Measurements from ENCODE around the gene MYO1A.

Gene MYO1A

GRCh38 chr12:57016348-57016747 lies 33.6 kb downstream of the MYO1A start, which contains the start of gene TAC3:
TSS of gene TAC3 (minus strand) at chr12:57016529. CDS start at chr12:57015797, 732 bp downstream.
- no peak for DNase-seq (ENCODE audit: low read depth, low spot score)

GRCh38 chr12:57012600-57013465 lies 37.1 kb downstream of the MYO1A start:
- no peak for DNase-seq (ENCODE audit: low read depth, low spot score)

- no peak for DNase-seq (ENCODE audit: low read depth, low spot score)
Measured at GRCh38 chr12:57011438-57012424, 38.2 kb downstream of the MYO1A start.

GRCh38 chr12:57010627-57011247 lies 39.2 kb downstream of the MYO1A start:
- DNase-seq (ENCODE audit: low read depth, low spot score), result no peak

GRCh38 chr12:57009949-57010626 lies 39.8 kb downstream of the MYO1A start:
- DNase-seq (ENCODE audit: low read depth, low spot score), result no peak

GRCh38 chr12:57008178-57008577 lies 41.8 kb downstream of the MYO1A start:
- no peak for DNase-seq (ENCODE audit: low read depth, low spot score)

GRCh38 chr12:57006809-57007475 lies 43.0 kb downstream of the MYO1A start:
- DNase-seq (ENCODE audit: low read depth, low spot score), result no peak

- DNase-seq (ENCODE audit: low read depth, low spot score), result peak; percentile 27
Measured at GRCh38 chr12:57005980-57006808, 43.7 kb downstream of the MYO1A start, which contains the start of gene ZBTB39. TSS of gene ZBTB39 (minus strand) at chr12:57006546. CDS start at chr12:57004917, 1,629 bp downstream.

DNA sequence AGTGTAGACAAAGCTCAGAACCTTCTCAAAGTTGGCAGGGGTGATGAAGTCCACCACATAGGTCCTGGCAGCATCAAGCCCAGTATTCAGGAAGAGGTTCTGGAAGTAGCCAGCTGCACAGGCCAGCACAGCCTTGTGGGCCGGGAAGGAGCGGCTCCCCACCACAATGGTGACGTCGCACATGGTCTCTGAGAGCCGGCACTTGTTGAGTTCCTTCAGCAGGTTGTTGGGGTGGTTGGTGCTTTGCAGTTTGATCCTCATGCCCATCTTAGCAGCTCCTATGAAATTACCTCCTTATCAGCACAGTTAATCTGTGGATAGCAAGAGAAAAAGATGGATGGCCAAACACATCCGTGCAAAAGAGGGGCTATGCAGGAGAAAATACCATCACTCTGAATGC lies 45.3 kb downstream of the MYO1A start:
- no peak for DNase-seq (ENCODE audit: low read depth, low spot score)

- DNase-seq (ENCODE audit: low read depth, low spot score), result no peak
Measured at GRCh38 chr12:57003395-57003794, 46.5 kb downstream of the MYO1A start.

- DNase-seq (ENCODE audit: low read depth, low spot score), result peak; percentile 67
Measured at GRCh38 chr12:57001448-57001906, 48.5 kb downstream of the MYO1A start.

GRCh38 chr12:57000393-57000792 lies 49.5 kb downstream of the MYO1A start:
- DNase-seq (ENCODE audit: low read depth, low spot score), result no peak

DNA sequence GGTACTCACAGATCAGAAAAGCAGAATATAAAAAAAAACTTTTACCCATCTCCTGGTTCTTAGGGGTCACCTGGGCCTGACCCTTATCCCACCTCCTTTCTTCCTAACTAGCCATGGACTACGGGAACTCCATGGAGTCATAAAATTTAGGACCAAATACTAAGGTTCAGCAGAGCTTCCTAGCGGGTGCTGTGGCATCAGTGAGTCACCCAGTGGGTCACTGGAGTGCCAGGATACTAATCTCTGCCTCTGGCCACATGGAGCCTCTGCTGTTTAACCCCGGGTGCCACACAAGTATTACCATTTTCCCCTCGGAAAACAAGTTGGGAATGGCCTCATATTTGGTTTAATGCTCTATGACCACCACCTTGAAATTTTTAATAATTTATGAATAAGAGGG lies 50.5 kb downstream of the MYO1A start:
- no peak for DNase-seq (ENCODE audit: low read depth, low spot score)

DNA sequence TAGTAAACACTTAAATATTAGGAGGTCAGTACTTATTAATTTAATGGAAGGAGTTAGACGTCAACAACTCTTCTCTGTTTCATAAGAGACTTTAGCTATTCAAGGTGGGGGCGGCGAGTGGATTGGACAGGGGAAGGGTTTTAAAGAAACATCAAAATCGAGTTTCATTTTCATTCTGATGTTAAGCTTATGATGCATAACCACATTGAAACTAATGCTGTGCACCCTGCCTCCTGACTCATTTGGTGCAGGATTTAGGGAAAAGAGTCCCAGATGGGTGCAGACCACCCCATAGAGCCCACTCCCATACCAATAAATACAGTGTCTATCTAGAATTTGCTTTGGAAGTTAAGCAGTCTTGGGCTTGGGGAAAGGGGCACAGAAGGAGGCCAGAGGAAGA lies 50.9 kb downstream of the MYO1A start:
- no peak for DNase-seq (ENCODE audit: low read depth, low spot score)

GRCh38 chr12:56998316-56998715 lies 51.6 kb downstream of the MYO1A start:
- DNase-seq (ENCODE audit: low read depth, low spot score), result no peak

GRCh38 chr12:56996793-56997545 lies 53.0 kb downstream of the MYO1A start:
- DNase-seq (ENCODE audit: low read depth, low spot score), result no peak

GRCh38 chr12:56995930-56996496 lies 53.9 kb downstream of the MYO1A start:
- no peak for DNase-seq (ENCODE audit: low read depth, low spot score)

- no peak for DNase-seq (ENCODE audit: low read depth, low spot score)
Measured at GRCh38 chr12:56995201-56995929, 54.6 kb downstream of the MYO1A start.

All from activated CD4-positive, CD25-positive, alpha-beta regulatory T cell treated with anti-CD3 and anti-CD28 coated beads, Interleukin-2, amount 50 U/mL, for 16 hours (primary cell).